ENCODE data around the gene MED22.
A peak's percentile ranks its signal among the peaks of the same experiment; 100 is the strongest.

MED22 gene

GRCh38 chr9:133355881-133356357 is 8.0 kb upstream of the MED22 start:
- Histone ChIP-seq H3K27me3 (ENCODE audit: insufficient read depth, poor library complexity, severe bottlenecking) (no peaks in the 10 kb centered on the region), H3K27ac (replicated peaks) (peak overlapping the region; percentile 84), H3K4me3 (replicated peaks; ENCODE audit: insufficient read depth, low read length) (peak overlapping the region; percentile 70)
- no peak for DNase-seq (ENCODE audit: low read depth in 1 of 2, low spot score in 1 of 2)
- no peak for TF ChIP-seq POLR2AphosphoS5 (IDR thresholded peaks at IDR 0.05; ENCODE audit: low read depth)
- TF ChIP-seq SPI1 (IDR thresholded peaks at IDR 0.05; ENCODE audit: borderline replicate concordance, low read depth): no peak
- TF ChIP-seq GABPA (IDR thresholded peaks at IDR 0.05; ENCODE audit: low read depth): no peak
- TF ChIP-seq REST (IDR thresholded peaks at IDR 0.05; ENCODE audit: insufficient replicate concordance, low read depth): no peak
- no peak for TF ChIP-seq CTCF (IDR thresholded peaks at IDR 0.05; ENCODE audit: insufficient read depth, low read length)

GRCh38 chr9:133354766-133355165 is 6.8 kb upstream of the MED22 start:
- TF ChIP-seq POLR2AphosphoS5 (IDR thresholded peaks at IDR 0.05; ENCODE audit: low read depth) (peak; percentile 81), SPI1 (IDR thresholded peaks at IDR 0.05; ENCODE audit: borderline replicate concordance, low read depth) (peak; percentile 58; the same call in 1 of the 2 replicates), CTCF (IDR thresholded peaks at IDR 0.05; ENCODE audit: insufficient read depth, low read length) (no peak), REST (IDR thresholded peaks at IDR 0.05; ENCODE audit: insufficient replicate concordance, low read depth) (no peak), GABPA (IDR thresholded peaks at IDR 0.05; ENCODE audit: low read depth) (no peak)
- H3K27ac ChIP-seq (replicated peaks): peak overlapping the region; percentile 84
- no peak overlapping the region for H3K4me3 ChIP-seq (replicated peaks; ENCODE audit: insufficient read depth, low read length)
- no peaks in the 10 kb centered on the region for H3K27me3 ChIP-seq (ENCODE audit: insufficient read depth, poor library complexity, severe bottlenecking)
- DNase-seq (ENCODE audit: low read depth in 1 of 2, low spot score in 1 of 2): peak in 1 of 2 experiments; percentile 91

GRCh38 chr9:133353548-133353947 is 5.6 kb upstream of the MED22 start:
- Histone ChIP-seq H3K27me3 (ENCODE audit: insufficient read depth, poor library complexity, severe bottlenecking) (no peaks in the 10 kb centered on the region), H3K27ac (replicated peaks) (no peak overlapping the region), H3K4me3 (replicated peaks; ENCODE audit: insufficient read depth, low read length) (no peak overlapping the region)
- TF ChIP-seq REST (IDR thresholded peaks at IDR 0.05; ENCODE audit: insufficient replicate concordance, low read depth): no peak
- TF ChIP-seq CTCF (IDR thresholded peaks at IDR 0.05; ENCODE audit: insufficient read depth, low read length): no peak
- TF ChIP-seq POLR2AphosphoS5 (IDR thresholded peaks at IDR 0.05; ENCODE audit: low read depth): peak; percentile 41; the same call in 1 of the 2 replicates
- TF ChIP-seq SPI1 (IDR thresholded peaks at IDR 0.05; ENCODE audit: borderline replicate concordance, low read depth): no peak
- no peak for DNase-seq (ENCODE audit: low read depth in 1 of 2, low spot score in 1 of 2)

Measured in HL-60 (cell line).